GM23248 (cell line): ENCODE results near the gene ANKRD40. TPM values are rescaled to one million over a fixed set of nuclear protein-coding genes. Genes with fewer than 3 reads are reported as not detected.

Source experiments
- DNase-seq: peaks from one replicate; pipeline ENCODE4 v3.0.0-alpha.2; 2015
- H2AFZ ChIP-seq: fragments of 200-600 bp; sonication (generic); 2 replicates; pipeline ENCODE4 v1.6.1; 2016; ENCODE audit warnings: antibody characterized with exemption
- H3F3A ChIP-seq: fragments of 200-600 bp; sonication (generic); 2 replicates; pipeline ENCODE4 v1.6.1; 2016; ENCODE audit warnings: mild to moderate bottlenecking, antibody characterized with exemption, mixed run types; ENCODE audit not compliant: insufficient read depth
- H3K27ac ChIP-seq: fragments of 200-600 bp; sonication (generic); 2 replicates; pipeline ENCODE4 v1.5.1; 2016; ENCODE audit warnings: mild to moderate bottlenecking
- H3K27me3 ChIP-seq: fragments of 200-600 bp; sonication (generic); replicated peaks from 2 replicates; pipeline ENCODE4 v1.6.1; 2016; ENCODE audit warnings: mild to moderate bottlenecking; ENCODE audit not compliant: insufficient read depth
- H3K36me3 ChIP-seq: fragments of 200-600 bp; sonication (generic); 2 replicates; pipeline ENCODE4 v1.6.1; 2016; ENCODE audit warnings: low read depth, mild to moderate bottlenecking
- H3K4me1 ChIP-seq: fragments of 200-600 bp; sonication (generic); 2 replicates; pipeline ENCODE4 v1.6.1; 2016; ENCODE audit warnings: mild to moderate bottlenecking; ENCODE audit not compliant: insufficient read depth
- H3K4me2 ChIP-seq: fragments of 200-600 bp; sonication (generic); one replicate; pipeline ENCODE4 v1.6.1; 2016; ENCODE audit warnings: mild to moderate bottlenecking; ENCODE audit not compliant: unreplicated experiment
- H3K4me3 ChIP-seq: fragments of 200-600 bp; sonication (generic); 2 replicates; pipeline ENCODE4 v1.5.1; 2016; ENCODE audit warnings: mild to moderate bottlenecking
- H3K79me2 ChIP-seq: fragments of 200-600 bp; sonication (generic); 2 replicates; pipeline ENCODE4 v1.6.1; 2016; ENCODE audit warnings: mild to moderate bottlenecking; ENCODE audit not compliant: insufficient read depth
- H3K9ac ChIP-seq: fragments of 200-600 bp; sonication (generic); 2 replicates; pipeline ENCODE4 v1.6.1; 2016; ENCODE audit warnings: mild to moderate bottlenecking
- H3K9me2 ChIP-seq: fragments of 200-600 bp; sonication (generic); 2 replicates; pipeline ENCODE4 v1.6.1; 2016; ENCODE audit warnings: mixed run types, mild to moderate bottlenecking, moderate library complexity; ENCODE audit not compliant: insufficient read depth
- H3K9me3 ChIP-seq: fragments of 200-600 bp; sonication (generic); one replicate; pipeline ENCODE4 v1.6.1; 2017; ENCODE audit warnings: low read depth
- H4K20me1 ChIP-seq: fragments of 200-600 bp; sonication (generic); 2 replicates; pipeline ENCODE4 v1.6.0; 2016; ENCODE audit not compliant: insufficient read depth
- EZH2 ChIP-seq: fragments of 200-600 bp; sonication (generic); IDR thresholded peaks from 2 replicates; pipeline ENCODE4 v1.6.1; 2018; ENCODE audit warnings: antibody characterized with exemption, mild to moderate bottlenecking; ENCODE audit not compliant: insufficient read depth, poor library complexity, severe bottlenecking
- EZH2phosphoT487 ChIP-seq: fragments of 200-600 bp; sonication (generic); IDR thresholded peaks from 2 replicates; pipeline ENCODE4 v1.6.1; 2018; ENCODE audit warnings: antibody characterized with exemption, moderate library complexity, mild to moderate bottlenecking, low read depth; ENCODE audit not compliant: insufficient read depth
- WGBS, 2 experiments: methylation state at CpG; one replicate each; pipeline ENCODE4 v1.1.6; 2015 to 2017; ENCODE audit warnings: low lambda C conversion rate in 2 of 2, low coverage in 1 of 2; ENCODE audit errors: missing lambda C conversion rate in 2 of 2; 5-methylcytosine and 5-hydroxymethylcytosine counted together
- in situ Hi-C: fragments of 300-500 bp; cut with MboI; formaldehyde crosslinking; loops from 2 replicates; pipeline ENCODE4 v1.15.0; 2020
- polyA plus RNA-seq: library from polyadenylated mRNA; unstranded; fragments of >200 nt; fragmentation: Nextera tagmentation; extraction: Ambion mirVana; gene quantifications from 2 replicates; pipeline ENCODE4 v1.2.1, GENCODE V29; 2016
- total RNA-seq: library from RNA; depleted of rRNA; stranded (reverse); fragments of >200 nt; shearing (Covaris generic); gene quantifications from 2 replicates; pipeline ENCODE4 v1.2.3, GENCODE V29; 2014

Gene ANKRD40
- total and polyA plus RNA-seq, 2 experiments from 2014 or later, result 20.2 to 36.5 TPM

GRCh38 chr17:50722746-50723145 is 15.0 kb upstream of the ANKRD40 start:
- peaks cover 83% of the 10 kb centered on the region for H3K79me2 ChIP-seq
- DNase-seq, result peak; percentile 30
- H4K20me1 ChIP-seq, result peaks cover 53% of the 10 kb centered on the region
- no peaks in the 10 kb centered on the region for H3K9me2 ChIP-seq
- H3K36me3 ChIP-seq, result no peaks in the 10 kb centered on the region
- H3F3A ChIP-seq, result peaks cover 25% of the 10 kb centered on the region
- H3K9me3 ChIP-seq, result no peaks in the 10 kb centered on the region
- in situ Hi-C loops, result no loop called here
- 16 to 24% methylated on average over 3 of the region's 3 CpGs for WGBS, 2 experiments
- peak overlapping the region; percentile 10; the same call in 1 of the 2 replicates for H3K4me3 ChIP-seq
- H3K4me2 ChIP-seq, result peak overlapping the region; percentile 97
- 0 out of 2 replicates have a peak overlapping the region, but pooled peaks have one; percentile 0 for H3K27ac ChIP-seq
- TF ChIP-seq EZH2 (no peak), EZH2phosphoT487 (no peak)
- H2AFZ ChIP-seq, result no peak overlapping the region
- H3K4me1 ChIP-seq, result peaks cover 20% of the 10 kb centered on the region
- H3K9ac ChIP-seq, result peak overlapping the region; percentile 21; the same call in 1 of the 2 replicates
- no peaks in the 10 kb centered on the region for H3K27me3 ChIP-seq

- H3K36me3 ChIP-seq, result no peaks in the 10 kb centered on the region
- H3F3A ChIP-seq, result peaks cover 33% of the 10 kb centered on the region
- TF ChIP-seq EZH2phosphoT487 (no peak), EZH2 (no peak)
- peaks cover 70% of the 10 kb centered on the region for H3K79me2 ChIP-seq
- peaks cover 46% of the 10 kb centered on the region; the same call in 1 of the 2 replicates for H4K20me1 ChIP-seq
- peaks cover 25% of the 10 kb centered on the region for H3K4me1 ChIP-seq
- H2AFZ ChIP-seq, result no peak overlapping the region
- DNase-seq, result peak; percentile 58
- 11 to 18% methylated on average over 7 of the region's 7 CpGs for WGBS, 2 experiments
- H3K27ac ChIP-seq, result peak overlapping the region; percentile 97
- peak overlapping the region; percentile 98 for H3K9ac ChIP-seq
- no peaks in the 10 kb centered on the region for H3K27me3 ChIP-seq
- in situ Hi-C loops, result no loop called here
- H3K4me3 ChIP-seq, result peak overlapping the region; percentile 96
- H3K4me2 ChIP-seq, result peak overlapping the region; percentile 97
- no peaks in the 10 kb centered on the region for H3K9me3 ChIP-seq
- H3K9me2 ChIP-seq, result no peaks in the 10 kb centered on the region
These were observed 13.7 kb upstream of the ANKRD40 start for GRCh38 chr17:50721194-50722010.

GRCh38 chr17:50719924-50720794 is 12.4 kb upstream of the ANKRD40 start:
- Histone ChIP-seq H3K27me3 (no peaks in the 10 kb centered on the region), H3F3A (peaks cover 41% of the 10 kb centered on the region), H3K79me2 (peaks cover 57% of the 10 kb centered on the region), H3K36me3 (no peaks in the 10 kb centered on the region), H3K4me1 (peaks cover 25% of the 10 kb centered on the region), H3K4me3 (peak overlapping the region; percentile 96), H2AFZ (peak overlapping the region; percentile 89), H3K27ac (peak overlapping the region; percentile 97), H3K9ac (peak overlapping the region; percentile 98), H3K9me3 (no peaks in the 10 kb centered on the region), H4K20me1 (peaks cover 34% of the 10 kb centered on the region; the same call in 1 of the 2 replicates), H3K9me2 (no peaks in the 10 kb centered on the region), H3K4me2 (peak overlapping the region; percentile 97)
- TF ChIP-seq EZH2, result no peak
- no peak for TF ChIP-seq EZH2phosphoT487
- in situ Hi-C loops, result no loop called here
- 1% methylated on average over 24 to 25 of the region's 25 CpGs for WGBS, 2 experiments
- DNase-seq, result no peak

- H2AFZ ChIP-seq, result peak within 1 kb of the TSS; percentile 89
- peak within 1 kb of the TSS; percentile 97 for H3K27ac ChIP-seq
- DNase-seq, result peak; percentile 98
- peaks cover 41% of the 10 kb centered on the region for H3F3A ChIP-seq
- peak within 1 kb of the TSS; percentile 97 for H3K4me2 ChIP-seq
- TF ChIP-seq EZH2phosphoT487, result no peak
- TF ChIP-seq EZH2, result no peak
- H3K4me3 ChIP-seq, result peak within 1 kb of the TSS; percentile 96
- H3K27me3 ChIP-seq, result no peaks in the 10 kb centered on the region
- H4K20me1 ChIP-seq, result peaks cover 27% of the 10 kb centered on the region; the same call in 1 of the 2 replicates
- no peaks in the 10 kb centered on the region for H3K9me2 ChIP-seq
- 2% methylated on average over 68 to 76 of the region's 76 CpGs for WGBS, 2 experiments
- H3K79me2 ChIP-seq, result peaks cover 49% of the 10 kb centered on the region
- no peaks in the 10 kb centered on the region for H3K36me3 ChIP-seq
- H3K9me3 ChIP-seq, result no peaks in the 10 kb centered on the region
- peak within 1 kb of the TSS; percentile 98 for H3K9ac ChIP-seq
- peaks cover 25% of the 10 kb centered on the region for H3K4me1 ChIP-seq
- in situ Hi-C loops, result no loop called here
These were observed 11.6 kb upstream of the ANKRD40 start, which contains the start of gene LUC7L3 for GRCh38 chr17:50719144-50719923. Gene LUC7L3, plus strand, starts transcription at chr17:50719603. Its CDS starts 130 bp downstream, at chr17:50719733.
